ENCODE measurements around the gene RPUSD4. TPM values are rescaled to one million over a fixed set of nuclear protein-coding genes. Genes with fewer than 3 reads are reported as not detected.

Gene RPUSD4
- total RNA-seq, 1 donor: 36.2 TPM

GRCh38 chr11:126229858-126230540 lies 18.5 kb upstream of the RPUSD4 start:
- H3K4me2 ChIP-seq (ENCODE audit: insufficient read depth, low read length): no peak overlapping the region

GRCh38 chr11:126226334-126227084 lies 15.1 kb upstream of the RPUSD4 start:
- Histone ChIP-seq H3K27me3 (ENCODE audit: insufficient read depth, low read length) (no peaks in the 10 kb centered on the region), H3K4me2 (ENCODE audit: insufficient read depth, low read length) (no peak overlapping the region), H3K4me1 (ENCODE audit: insufficient read depth, low read length) (no peaks in the 10 kb centered on the region), H3K36me3 (ENCODE audit: insufficient read depth, low read length) (no peaks in the 10 kb centered on the region), H4K20me1 (ENCODE audit: insufficient read depth, low read length) (peaks cover 21% of the 10 kb centered on the region), H3K4me3 (ENCODE audit: insufficient read depth, low read length) (no peak overlapping the region), H3K27ac (ENCODE audit: low read depth, low read length) (no peak overlapping the region), H3K79me2 (ENCODE audit: insufficient read depth, low read length) (peaks cover 52% of the 10 kb centered on the region), H3K9me3 (ENCODE audit: low read depth, low read length) (no peaks in the 10 kb centered on the region), H2AFZ (ENCODE audit: low read length) (no peak overlapping the region)
- DNase-seq (ENCODE audit: insufficient read length, low spot score, missing footprints): no peak
- TF ChIP-seq CTCF (IDR thresholded peaks at IDR 0.05; ENCODE audit: extremely low read depth, low read depth, low read length): no peak

More at GRCh38 chr11:126229858-126230540, 18.5 kb upstream of the RPUSD4 start:
- Histone ChIP-seq H3K27ac (ENCODE audit: low read depth, low read length) (no peak overlapping the region), H3K4me3 (ENCODE audit: insufficient read depth, low read length) (no peak overlapping the region), H3K4me1 (ENCODE audit: insufficient read depth, low read length) (peaks cover 6% of the 10 kb centered on the region), H3K27me3 (ENCODE audit: insufficient read depth, low read length) (no peaks in the 10 kb centered on the region), H3K9me3 (ENCODE audit: low read depth, low read length) (no peaks in the 10 kb centered on the region), H3K79me2 (ENCODE audit: insufficient read depth, low read length) (peaks cover 37% of the 10 kb centered on the region), H3K36me3 (ENCODE audit: insufficient read depth, low read length) (no peaks in the 10 kb centered on the region), H2AFZ (ENCODE audit: low read length) (no peak overlapping the region), H4K20me1 (ENCODE audit: insufficient read depth, low read length) (peaks cover 7% of the 10 kb centered on the region)
- TF ChIP-seq CTCF (IDR thresholded peaks at IDR 0.05; ENCODE audit: extremely low read depth, low read depth, low read length): no peak
- DNase-seq (ENCODE audit: insufficient read length, low spot score, missing footprints): no peak

GRCh38 chr11:126225295-126225665 lies 13.8 kb upstream of the RPUSD4 start:
- peaks cover 64% of the 10 kb centered on the region for H3K79me2 ChIP-seq (ENCODE audit: insufficient read depth, low read length)
- no peak for DNase-seq (ENCODE audit: insufficient read length, low spot score, missing footprints)
- H4K20me1 ChIP-seq (ENCODE audit: insufficient read depth, low read length): peaks cover 22% of the 10 kb centered on the region
- no peaks in the 10 kb centered on the region for H3K4me1 ChIP-seq (ENCODE audit: insufficient read depth, low read length)
- H3K4me2 ChIP-seq (ENCODE audit: insufficient read depth, low read length): no peak overlapping the region
- no peaks in the 10 kb centered on the region for H3K9me3 ChIP-seq (ENCODE audit: low read depth, low read length)
- H2AFZ ChIP-seq (ENCODE audit: low read length): no peak overlapping the region
- no peak for TF ChIP-seq CTCF (IDR thresholded peaks at IDR 0.05; ENCODE audit: extremely low read depth, low read depth, low read length)
- H3K27ac ChIP-seq (ENCODE audit: low read depth, low read length): no peak overlapping the region
- H3K4me3 ChIP-seq (ENCODE audit: insufficient read depth, low read length): no peak overlapping the region
- H3K36me3 ChIP-seq (ENCODE audit: insufficient read depth, low read length): no peaks in the 10 kb centered on the region
- H3K27me3 ChIP-seq (ENCODE audit: insufficient read depth, low read length): no peaks in the 10 kb centered on the region

- no peak overlapping the region for H3K27ac ChIP-seq (ENCODE audit: low read depth, low read length)
- TF ChIP-seq CTCF (IDR thresholded peaks at IDR 0.05; ENCODE audit: extremely low read depth, low read depth, low read length): no peak
- H3K27me3 ChIP-seq (ENCODE audit: insufficient read depth, low read length): no peaks in the 10 kb centered on the region
- H3K9me3 ChIP-seq (ENCODE audit: low read depth, low read length): no peaks in the 10 kb centered on the region
- H2AFZ ChIP-seq (ENCODE audit: low read length): no peak overlapping the region
- no peaks in the 10 kb centered on the region for H3K36me3 ChIP-seq (ENCODE audit: insufficient read depth, low read length)
- H3K4me2 ChIP-seq (ENCODE audit: insufficient read depth, low read length): no peak overlapping the region
- no peak for DNase-seq (ENCODE audit: insufficient read length, low spot score, missing footprints)
- no peaks in the 10 kb centered on the region for H3K4me1 ChIP-seq (ENCODE audit: insufficient read depth, low read length)
- H3K4me3 ChIP-seq (ENCODE audit: insufficient read depth, low read length): no peak overlapping the region
- H4K20me1 ChIP-seq (ENCODE audit: insufficient read depth, low read length): peaks cover 24% of the 10 kb centered on the region
- peaks cover 66% of the 10 kb centered on the region for H3K79me2 ChIP-seq (ENCODE audit: insufficient read depth, low read length)
These were observed 13.3 kb upstream of the RPUSD4 start for GRCh38 chr11:126224647-126225294.
